Heart left ventricle (tissue), 13 donors: Measurements from ENCODE around the gene RPS8.

Experiments
- CTCF ChIP-seq, 12 donors: fragments of 200-600 bp; sonication (generic) in 4 of 12; IDR thresholded peaks; one replicate each; pipeline versions ENCODE4 v1.5.0 to v1.8.0; 2018 to 2022; ENCODE audit warnings: antibody characterized with exemption in 12 of 12, mild to moderate bottlenecking in 5 of 12
- POLR2A ChIP-seq, 2 donors: fragments of 450-650 bp; IDR thresholded peaks; one replicate each; pipeline ENCODE4 v1.6.1; 2017; ENCODE audit warnings: antibody characterized with exemption in 2 of 2, mild to moderate bottlenecking in 2 of 2, moderate library complexity in 2 of 2
- donor health status: ischemic (EF 13 %, LVEDD 7.1; RV severe dilation, severe dysfunction).
- donor health status: DM: no; HTN: yes; CAD: no.
- donor health status: DM: no; HTN: no; CAD: no.
- donor health status: ischemic (EF 25% LVEDD 6.9; RV normal size, moderate dysfunction).
- donor health status: ischemic (EF 25% LVEDD 5.7; RV mildly dilated, moderate dysfunction).
- donor health status: ischemic (EF 35%, LVEDD 5.7; RV mildly dilated, moderate dysfunction).
- donor health status: nonischemic (EF 11% LVEDD 7.7; RV severe dilation, severe dysfunction).
- donor health status: DM: yes; HTN: yes; CAD: no.
- donor health status: PGD.
- donor health status: ischemic (EF 29% LVEDD 5.4; RV normal size, mild dysfunction).
- donor health status: nonischemic (EF 23%, LVEDD 6.1; RV moderate dilation, normal function).

DNA sequence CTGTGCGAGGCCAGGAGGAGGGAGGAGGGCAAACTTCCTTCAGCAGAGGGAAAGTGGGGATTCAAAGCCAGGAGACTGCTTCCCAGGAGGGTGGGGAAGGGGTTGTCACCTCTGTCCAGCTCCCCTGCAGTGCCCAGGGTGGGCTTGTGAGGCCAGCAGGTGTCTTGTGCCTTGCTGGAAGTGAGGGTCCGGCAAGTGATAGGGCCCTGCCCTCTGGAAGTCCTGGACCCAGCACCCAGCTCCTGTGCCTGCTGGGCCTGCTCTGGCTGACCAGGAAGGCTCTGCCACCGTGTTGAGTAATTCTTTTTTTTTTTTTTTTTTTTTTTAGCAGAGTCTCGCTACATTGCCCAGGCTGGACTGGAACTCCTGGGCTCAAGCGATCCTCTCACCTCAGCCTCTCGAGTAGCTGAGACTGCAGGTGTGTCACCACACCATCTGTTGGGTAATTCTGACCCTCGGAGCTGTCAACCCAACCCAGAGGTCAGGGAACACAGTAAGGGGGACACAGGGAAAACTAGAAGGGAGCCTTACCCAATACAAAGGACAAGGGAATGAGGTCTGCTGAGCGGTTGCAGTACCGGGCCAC, 11.6 kb downstream of the RPS8 start:
- TF ChIP-seq CTCF (IDR thresholded peaks at IDR 0.05) = no peak
- TF ChIP-seq POLR2A (IDR thresholded peaks at IDR 0.05) = no peak
